ENCODE results near the gene FCHO1.
"Not testable (repeated sequence)": the region's sequence is repeated elsewhere in the genome, so short reads cannot be mapped to it uniquely, and the experiment has no call there.

FCHO1 gene

DNA sequence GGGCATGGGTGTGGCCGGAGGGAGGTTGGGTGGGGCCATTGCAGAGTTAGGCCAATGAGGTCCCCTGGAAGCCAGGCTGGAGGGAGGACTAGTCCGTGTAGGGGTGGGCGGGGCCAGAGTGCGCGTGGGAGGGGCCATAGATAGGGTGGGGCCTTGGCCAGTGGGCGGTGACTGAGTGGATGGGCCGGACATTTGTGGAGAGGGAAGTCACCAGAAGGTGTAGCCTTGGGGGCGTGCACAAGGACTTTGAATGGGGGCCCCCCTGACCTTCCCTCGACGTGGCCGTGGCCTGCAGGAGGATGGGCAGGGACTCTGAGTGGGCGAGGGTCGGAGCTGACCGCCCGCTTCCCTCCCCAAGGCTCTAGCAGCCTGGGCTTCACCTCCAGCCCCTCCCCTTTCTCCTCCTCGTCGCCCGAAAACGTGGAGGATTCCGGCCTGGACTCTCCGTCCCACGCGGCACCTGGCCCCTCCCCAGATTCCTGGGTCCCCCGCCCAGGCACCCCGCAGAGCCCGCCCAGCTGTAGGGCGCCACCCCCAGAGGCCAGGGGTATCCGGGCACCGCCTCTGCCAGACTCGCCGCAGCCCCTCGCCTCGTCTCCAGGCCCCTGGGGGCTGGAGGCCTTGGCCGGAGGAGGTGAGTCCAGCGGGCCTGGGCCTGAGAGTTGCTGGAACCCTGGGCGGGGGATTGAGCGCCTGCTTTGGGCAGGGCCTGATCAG lies 27.1 kb downstream of the FCHO1 start:
- peak overlapping the region; percentile 75 for H3K4me3 ChIP-seq (ENCODE audit: insufficient read length, low read depth)
- peaks cover 5% of the 10 kb centered on the region for H3K36me3 ChIP-seq (ENCODE audit: insufficient read depth, insufficient read length, low read length)
- H3K27me3 ChIP-seq (ENCODE audit: insufficient read depth, insufficient read length), result no peaks in the 10 kb centered on the region
- peak overlapping the region; percentile 71 for H3K9ac ChIP-seq (ENCODE audit: insufficient read length, low read depth)
- DNase-seq (ENCODE audit: low read depth, low spot score), result peak; percentile 88
- TF ChIP-seq ZNF274 (IDR thresholded peaks at IDR 0.05; ENCODE audit: low read depth, low read length), result no peak
- no peak for TF ChIP-seq YY1 (IDR thresholded peaks at IDR 0.05; ENCODE audit: insufficient read depth, insufficient read length)
- no peak for TF ChIP-seq SUZ12 (IDR thresholded peaks at IDR 0.05; ENCODE audit: extremely low read depth, insufficient read depth, insufficient read length)
- peaks cover 18% of the 10 kb centered on the region for H3K4me1 ChIP-seq (ENCODE audit: insufficient read depth, insufficient read length)
- H3K9me3 ChIP-seq (ENCODE audit: insufficient read depth, low read length), result no peaks in the 10 kb centered on the region

- Histone ChIP-seq H3K4me3 (ENCODE audit: insufficient read length, low read depth) (peak overlapping the region; percentile 75), H3K36me3 (ENCODE audit: insufficient read depth, insufficient read length, low read length) (peaks cover 11% of the 10 kb centered on the region), H3K4me1 (ENCODE audit: insufficient read depth, insufficient read length) (peaks cover 23% of the 10 kb centered on the region), H3K27me3 (ENCODE audit: insufficient read depth, insufficient read length) (no peaks in the 10 kb centered on the region), H3K9ac (ENCODE audit: insufficient read length, low read depth) (peak overlapping the region; percentile 71), H3K9me3 (ENCODE audit: insufficient read depth, low read length) (no peaks in the 10 kb centered on the region)
- DNase-seq (ENCODE audit: low read depth, low spot score), result peak; percentile 87
- no peak for TF ChIP-seq SUZ12 (IDR thresholded peaks at IDR 0.05; ENCODE audit: extremely low read depth, insufficient read depth, insufficient read length)
- TF ChIP-seq ZNF274 (IDR thresholded peaks at IDR 0.05; ENCODE audit: low read depth, low read length), result no peak
- no peak for TF ChIP-seq YY1 (IDR thresholded peaks at IDR 0.05; ENCODE audit: insufficient read depth, insufficient read length)
Observed at GRCh38 chr19:17778968-17779929, 28.0 kb downstream of the FCHO1 start.

- TF ChIP-seq ZNF274 (IDR thresholded peaks at IDR 0.05; ENCODE audit: low read depth, low read length) (no peak), YY1 (IDR thresholded peaks at IDR 0.05; ENCODE audit: insufficient read depth, insufficient read length) (no peak), SUZ12 (IDR thresholded peaks at IDR 0.05; ENCODE audit: extremely low read depth, insufficient read depth, insufficient read length) (no peak)
- peaks cover 16% of the 10 kb centered on the region for H3K36me3 ChIP-seq (ENCODE audit: insufficient read depth, insufficient read length, low read length)
- DNase-seq (ENCODE audit: low read depth, low spot score), result no peak
- peaks cover 24% of the 10 kb centered on the region for H3K4me1 ChIP-seq (ENCODE audit: insufficient read depth, insufficient read length)
- H3K27me3 ChIP-seq (ENCODE audit: insufficient read depth, insufficient read length), result no peaks in the 10 kb centered on the region
- H3K4me3 ChIP-seq (ENCODE audit: insufficient read length, low read depth), result no peak overlapping the region
- no peaks in the 10 kb centered on the region for H3K9me3 ChIP-seq (ENCODE audit: insufficient read depth, low read length)
- H3K9ac ChIP-seq (ENCODE audit: insufficient read length, low read depth), result no peak overlapping the region
Observed at GRCh38 chr19:17780781-17781180, 29.5 kb downstream of the FCHO1 start.

DNA sequence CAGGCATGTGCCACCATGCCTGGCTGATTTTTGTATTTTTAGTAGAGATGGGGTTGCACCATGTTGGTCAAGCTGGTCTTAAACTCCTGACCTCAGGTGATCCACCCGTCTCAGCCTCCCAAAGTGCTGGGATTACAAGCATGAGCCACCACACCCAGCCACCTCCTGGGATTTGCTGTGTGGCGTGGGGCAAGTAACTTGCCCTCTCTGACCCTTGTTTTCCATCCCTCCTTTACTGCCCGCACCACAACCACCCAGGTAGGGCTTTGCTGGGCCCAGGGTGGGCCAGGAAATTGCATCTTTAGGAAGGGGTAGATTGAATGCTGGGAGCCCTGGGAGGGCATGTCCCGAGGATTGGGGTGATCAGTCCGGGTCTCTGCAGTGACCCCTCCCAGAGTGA lies 32.4 kb downstream of the FCHO1 start:
- H3K36me3 ChIP-seq (ENCODE audit: insufficient read depth, insufficient read length, low read length), result peaks cover 21% of the 10 kb centered on the region
- peaks cover 21% of the 10 kb centered on the region for H3K4me1 ChIP-seq (ENCODE audit: insufficient read depth, insufficient read length)
- not testable (repeated sequence) for H3K27me3 ChIP-seq (ENCODE audit: insufficient read depth, insufficient read length); H3K9me3 ChIP-seq (ENCODE audit: insufficient read depth, low read length); DNase-seq (ENCODE audit: low read depth, low spot score); H3K9ac ChIP-seq (ENCODE audit: insufficient read length, low read depth); H3K4me3 ChIP-seq (ENCODE audit: insufficient read length, low read depth)

GRCh38 chr19:17784201-17785008 lies 33.1 kb downstream of the FCHO1 start:
- DNase-seq (ENCODE audit: low read depth, low spot score), result peak; percentile 81
- peaks cover 16% of the 10 kb centered on the region for H3K4me1 ChIP-seq (ENCODE audit: insufficient read depth, insufficient read length)
- no peak overlapping the region for H3K4me3 ChIP-seq (ENCODE audit: insufficient read length, low read depth)
- no peak for TF ChIP-seq ZNF274 (IDR thresholded peaks at IDR 0.05; ENCODE audit: low read depth, low read length)
- TF ChIP-seq YY1 (IDR thresholded peaks at IDR 0.05; ENCODE audit: insufficient read depth, insufficient read length), result no peak
- TF ChIP-seq SUZ12 (IDR thresholded peaks at IDR 0.05; ENCODE audit: extremely low read depth, insufficient read depth, insufficient read length), result no peak
- H3K27me3 ChIP-seq (ENCODE audit: insufficient read depth, insufficient read length), result no peaks in the 10 kb centered on the region
- no peak overlapping the region for H3K9ac ChIP-seq (ENCODE audit: insufficient read length, low read depth)
- H3K9me3 ChIP-seq (ENCODE audit: insufficient read depth, low read length), result no peaks in the 10 kb centered on the region
- peaks cover 21% of the 10 kb centered on the region for H3K36me3 ChIP-seq (ENCODE audit: insufficient read depth, insufficient read length, low read length)

DNA sequence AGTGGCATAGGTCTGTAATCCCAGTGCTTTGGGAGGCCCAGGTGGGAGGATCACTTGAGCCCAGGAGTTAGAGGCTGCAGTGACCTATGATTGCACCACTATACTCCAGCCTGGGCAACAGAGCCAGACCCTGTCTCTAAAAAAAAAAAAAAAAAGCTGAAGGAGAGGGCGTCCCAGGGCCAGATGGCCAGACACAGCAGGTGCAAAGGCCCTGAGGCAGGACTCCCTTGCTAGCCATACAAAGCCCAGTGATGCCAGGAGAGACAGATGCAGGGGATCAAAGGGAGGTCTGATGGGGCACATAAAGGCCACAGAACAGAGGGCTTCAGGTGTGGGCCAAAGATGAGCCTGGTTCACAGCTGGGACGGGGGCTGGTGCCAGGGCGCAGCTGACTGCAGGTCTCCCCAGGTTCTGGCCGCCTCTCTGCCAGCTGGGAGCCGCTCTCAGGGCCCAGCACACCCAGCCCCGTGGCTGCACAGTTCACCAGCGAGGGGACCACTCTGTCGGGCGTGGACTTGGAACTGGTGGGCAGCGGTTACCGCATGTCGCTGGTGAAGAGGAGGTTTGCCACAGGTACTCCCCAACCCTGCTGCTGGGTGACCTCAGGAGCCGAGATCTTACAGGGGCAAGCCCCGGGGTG lies 36.1 kb downstream of the FCHO1 start:
- H3K9me3 ChIP-seq (ENCODE audit: insufficient read depth, low read length), result no peaks in the 10 kb centered on the region
- TF ChIP-seq YY1 (IDR thresholded peaks at IDR 0.05; ENCODE audit: insufficient read depth, insufficient read length) (no peak), ZNF274 (IDR thresholded peaks at IDR 0.05; ENCODE audit: low read depth, low read length) (no peak), SUZ12 (IDR thresholded peaks at IDR 0.05; ENCODE audit: extremely low read depth, insufficient read depth, insufficient read length) (no peak)
- H3K36me3 ChIP-seq (ENCODE audit: insufficient read depth, insufficient read length, low read length), result peaks cover 21% of the 10 kb centered on the region
- peak overlapping the region; percentile 4 for H3K9ac ChIP-seq (ENCODE audit: insufficient read length, low read depth)
- peaks cover 11% of the 10 kb centered on the region for H3K4me1 ChIP-seq (ENCODE audit: insufficient read depth, insufficient read length)
- no peaks in the 10 kb centered on the region for H3K27me3 ChIP-seq (ENCODE audit: insufficient read depth, insufficient read length)
- no peak for DNase-seq (ENCODE audit: low read depth, low spot score)
- no peak overlapping the region for H3K4me3 ChIP-seq (ENCODE audit: insufficient read length, low read depth)

Data from NT2/D1 (cell line).